ENCODE measurements around the gene C1QL4.
"Not testable (repeated sequence)": the region's sequence is repeated elsewhere in the genome, so short reads cannot be mapped to it uniquely, and the experiment has no call there.

The C1QL4 gene

GRCh38 chr12:49332891-49333371 is 4.1 kb downstream of the C1QL4 start:
- no peaks in the 10 kb centered on the region for H3K9me3 Mint-ChIP-seq
- no peak for DNase-seq
- peak overlapping the region; percentile 50 for H3K4me3 Mint-ChIP-seq
- H3K27me3 Mint-ChIP-seq = peaks cover 64% of the 10 kb centered on the region
- H3K4me1 Mint-ChIP-seq (ENCODE audit: low read depth) = peaks cover 16% of the 10 kb centered on the region
- H3K27ac Mint-ChIP-seq = no peak overlapping the region
- H3K36me3 Mint-ChIP-seq (ENCODE audit: low read depth) = peaks cover 34% of the 10 kb centered on the region

DNA sequence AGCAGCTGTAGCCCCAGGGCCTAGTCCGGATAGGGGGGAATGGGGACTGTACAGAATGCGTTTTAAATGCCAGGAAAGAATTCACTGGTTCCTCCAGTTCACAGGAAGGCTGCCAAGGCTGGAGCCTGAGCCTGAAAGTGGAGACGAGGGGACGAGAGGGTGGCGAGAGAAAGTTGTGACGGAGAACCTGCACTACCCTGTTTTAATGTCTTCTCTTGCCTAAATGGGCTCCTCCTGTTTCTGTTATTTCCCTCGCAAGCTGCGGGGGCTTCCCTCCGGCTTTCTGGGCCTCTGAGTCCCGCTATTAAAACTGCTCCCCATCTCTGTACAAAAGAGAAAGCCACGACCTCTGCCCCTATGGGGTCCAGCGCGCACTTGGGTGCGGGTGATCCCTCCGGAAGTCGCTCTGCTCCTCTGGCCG is 4.5 kb downstream of the C1QL4 start:
- Mint-ChIP-seq H3K4me3 (no peak overlapping the region), H3K27me3 (peaks cover 59% of the 10 kb centered on the region), H3K36me3 (ENCODE audit: low read depth) (peaks cover 38% of the 10 kb centered on the region), H3K9me3 (no peaks in the 10 kb centered on the region), H3K4me1 (ENCODE audit: low read depth) (peaks cover 12% of the 10 kb centered on the region), H3K27ac (no peak overlapping the region)
- no peak for DNase-seq

DNA sequence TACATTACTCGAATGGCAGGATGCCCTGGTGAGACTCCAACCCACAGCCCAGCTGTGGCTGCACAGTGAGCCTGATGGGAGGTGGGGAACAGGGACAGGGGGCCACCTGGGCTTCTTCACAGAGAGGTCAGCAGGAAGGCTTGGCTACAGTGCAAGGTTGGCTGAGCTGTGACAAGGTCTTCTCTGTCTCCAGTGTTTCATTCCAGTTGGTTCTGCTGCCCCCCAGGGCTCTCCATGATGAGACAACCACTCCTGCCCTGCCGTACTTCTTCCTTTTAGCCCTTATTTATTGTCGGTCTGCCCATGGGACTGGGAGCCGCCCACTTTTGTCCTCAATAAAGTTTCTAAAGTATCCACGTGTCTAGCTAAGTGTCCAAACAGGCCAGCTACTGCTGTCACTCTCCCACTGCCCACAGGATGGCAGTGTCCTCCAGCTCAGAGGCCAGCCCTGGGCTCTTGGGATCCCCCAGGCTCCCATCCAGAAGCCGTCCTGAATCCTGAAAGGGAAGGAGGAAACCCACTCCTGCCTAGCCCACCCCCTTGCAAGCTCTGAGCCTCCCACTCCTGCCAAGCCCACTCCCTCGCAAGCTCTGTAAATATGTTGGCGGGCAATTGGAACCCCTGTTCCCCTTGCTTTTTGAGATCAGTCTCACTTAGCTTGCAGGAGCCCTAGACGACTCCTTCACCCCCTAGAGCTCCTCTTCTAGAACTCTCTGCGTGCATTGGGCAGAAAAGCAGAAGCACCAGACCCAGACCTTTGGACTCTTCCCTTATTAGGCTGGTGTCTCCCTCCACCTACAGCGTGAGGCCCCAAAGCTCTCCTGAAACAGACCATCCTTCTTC is 5.4 kb downstream of the C1QL4 start:
- Mint-ChIP-seq H3K27me3 (peaks cover 51% of the 10 kb centered on the region), H3K4me1 (ENCODE audit: low read depth) (peaks cover 5% of the 10 kb centered on the region), H3K27ac (no peak overlapping the region), H3K36me3 (ENCODE audit: low read depth) (peaks cover 46% of the 10 kb centered on the region), H3K4me3 (no peak overlapping the region), H3K9me3 (no peaks in the 10 kb centered on the region)
- DNase-seq = no peak

DNA sequence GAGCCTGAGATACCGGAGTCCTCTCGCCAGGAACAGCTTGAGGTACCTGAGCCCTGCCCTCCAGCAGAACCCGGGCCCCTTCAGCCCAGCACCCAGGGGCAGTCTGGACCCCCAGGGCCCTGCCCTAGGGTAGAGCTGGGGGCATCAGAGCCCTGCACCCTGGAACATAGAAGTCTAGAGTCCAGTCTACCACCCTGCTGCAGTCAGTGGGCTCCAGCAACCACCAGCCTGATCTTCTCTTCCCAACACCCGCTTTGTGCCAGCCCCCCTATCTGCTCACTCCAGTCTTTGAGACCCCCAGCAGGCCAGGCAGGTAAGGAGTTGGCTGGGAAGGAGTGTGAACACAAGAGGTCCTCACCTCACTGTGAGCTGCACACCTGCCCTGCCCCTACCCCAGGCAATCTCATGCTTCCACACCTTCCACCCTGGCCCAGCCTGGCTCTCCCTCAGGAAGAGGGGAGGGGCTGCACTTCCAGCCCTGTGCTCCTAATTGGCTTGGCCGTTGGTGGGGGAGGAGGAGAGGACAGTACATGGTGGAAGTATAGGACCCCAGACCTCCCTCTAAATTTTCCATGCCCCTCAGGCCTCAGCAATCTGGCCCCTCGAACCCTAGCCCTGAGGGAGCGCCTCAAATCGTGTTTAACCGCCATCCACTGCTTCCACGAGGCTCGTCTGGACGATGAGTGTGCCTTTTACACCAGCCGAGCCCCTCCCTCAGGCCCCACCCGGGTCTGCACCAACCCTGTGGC is 6.2 kb downstream of the C1QL4 start:
- no peak for DNase-seq
- peaks cover 54% of the 10 kb centered on the region for H3K36me3 Mint-ChIP-seq (ENCODE audit: low read depth)
- H3K4me3 Mint-ChIP-seq = no peak overlapping the region

DNA sequence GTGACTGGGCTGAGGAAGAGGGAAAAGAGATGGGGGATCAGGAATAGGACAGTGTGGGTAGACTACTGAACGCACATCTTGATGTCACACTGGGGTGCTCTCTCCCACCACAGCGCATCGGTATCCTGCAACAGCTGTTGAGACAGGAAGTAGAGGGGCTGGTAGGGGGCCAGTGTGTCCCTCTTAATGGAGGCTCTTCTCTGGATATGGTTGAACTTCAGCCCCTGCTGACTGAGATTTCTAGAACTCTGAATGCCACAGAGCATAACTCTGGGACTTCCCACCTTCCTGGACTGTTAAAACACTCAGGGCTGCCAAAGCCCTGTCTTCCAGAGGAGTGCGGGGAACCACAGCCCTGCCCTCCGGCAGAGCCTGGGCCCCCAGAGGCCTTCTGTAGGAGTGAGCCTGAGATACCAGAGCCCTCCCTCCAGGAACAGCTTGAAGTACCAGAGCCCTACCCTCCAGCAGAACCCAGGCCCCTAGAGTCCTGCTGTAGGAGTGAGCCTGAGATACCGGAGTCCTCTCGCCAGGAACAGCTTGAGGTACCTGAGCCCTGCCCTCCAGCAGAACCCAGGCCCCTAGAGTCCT is 6.9 kb downstream of the C1QL4 start:
- H3K9me3 Mint-ChIP-seq = no peaks in the 10 kb centered on the region
- H3K27me3 Mint-ChIP-seq = peaks cover 41% of the 10 kb centered on the region
- DNase-seq = no peak
- H3K27ac Mint-ChIP-seq = no peak overlapping the region
- peaks cover 59% of the 10 kb centered on the region for H3K36me3 Mint-ChIP-seq (ENCODE audit: low read depth)
- H3K4me1 Mint-ChIP-seq (ENCODE audit: low read depth) = peaks cover 5% of the 10 kb centered on the region
- no peak overlapping the region for H3K4me3 Mint-ChIP-seq

More for the DNA sequence above, 6.2 kb downstream of the C1QL4 start:
- Mint-ChIP-seq H3K9me3 (no peaks in the 10 kb centered on the region), H3K4me1 (ENCODE audit: low read depth) (peaks cover 5% of the 10 kb centered on the region), H3K27me3 (peaks cover 47% of the 10 kb centered on the region), H3K27ac (no peak overlapping the region)

GRCh38 chr12:49328816-49329215 is 8.2 kb downstream of the C1QL4 start:
- Mint-ChIP-seq H3K36me3 (ENCODE audit: low read depth) (peaks cover 65% of the 10 kb centered on the region), H3K27me3 (peaks cover 30% of the 10 kb centered on the region), H3K9me3 (no peaks in the 10 kb centered on the region), H3K4me3 (no peak overlapping the region), H3K4me1 (ENCODE audit: low read depth) (peaks cover 5% of the 10 kb centered on the region), H3K27ac (no peak overlapping the region)
- no peak for DNase-seq

- H3K27me3 Mint-ChIP-seq = peaks cover 22% of the 10 kb centered on the region
- H3K36me3 Mint-ChIP-seq (ENCODE audit: low read depth) = peaks cover 73% of the 10 kb centered on the region
- H3K27ac Mint-ChIP-seq = no peak overlapping the region
- DNase-seq = no peak
- peaks cover 5% of the 10 kb centered on the region for H3K4me1 Mint-ChIP-seq (ENCODE audit: low read depth)
- no peaks in the 10 kb centered on the region for H3K9me3 Mint-ChIP-seq
- H3K4me3 Mint-ChIP-seq = no peak overlapping the region
Measured at GRCh38 chr12:49327887-49328286, 9.1 kb downstream of the C1QL4 start.

DNA sequence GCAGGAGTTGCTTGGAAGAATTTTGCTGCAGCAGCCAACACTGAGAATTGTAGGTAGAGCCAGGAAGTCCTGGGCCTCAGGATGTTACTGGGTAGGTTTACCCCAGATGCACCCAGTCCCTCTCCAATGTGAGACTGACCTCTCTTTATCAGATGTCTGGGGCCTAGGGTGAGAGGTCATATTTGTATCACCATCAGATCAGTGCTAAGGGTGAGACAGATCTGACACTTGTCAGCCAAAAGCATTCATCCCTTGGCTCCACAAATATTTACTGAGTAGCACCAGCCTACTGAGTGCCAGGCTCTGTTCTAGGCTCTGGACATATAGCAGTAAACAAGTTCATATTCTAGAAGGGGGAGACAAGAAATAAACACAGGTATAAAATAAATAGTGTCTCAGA is 9.6 kb downstream of the C1QL4 start:
- H3K36me3 Mint-ChIP-seq (ENCODE audit: low read depth) = peaks cover 76% of the 10 kb centered on the region
- H3K27ac Mint-ChIP-seq = no peak overlapping the region
- DNase-seq = no peak
- H3K4me1 Mint-ChIP-seq (ENCODE audit: low read depth) = peaks cover 8% of the 10 kb centered on the region
- H3K27me3 Mint-ChIP-seq = peaks cover 17% of the 10 kb centered on the region
- no peaks in the 10 kb centered on the region for H3K9me3 Mint-ChIP-seq
- H3K4me3 Mint-ChIP-seq = no peak overlapping the region

GRCh38 chr12:49325606-49326005 is 11.4 kb downstream of the C1QL4 start:
- H3K9me3 Mint-ChIP-seq = no peaks in the 10 kb centered on the region
- H3K27ac Mint-ChIP-seq = no peak overlapping the region
- peaks cover 64% of the 10 kb centered on the region for H3K36me3 Mint-ChIP-seq (ENCODE audit: low read depth)
- DNase-seq = no peak
- H3K4me1 Mint-ChIP-seq (ENCODE audit: low read depth) = peaks cover 17% of the 10 kb centered on the region
- no peak overlapping the region for H3K4me3 Mint-ChIP-seq
- H3K27me3 Mint-ChIP-seq = no peaks in the 10 kb centered on the region

DNA sequence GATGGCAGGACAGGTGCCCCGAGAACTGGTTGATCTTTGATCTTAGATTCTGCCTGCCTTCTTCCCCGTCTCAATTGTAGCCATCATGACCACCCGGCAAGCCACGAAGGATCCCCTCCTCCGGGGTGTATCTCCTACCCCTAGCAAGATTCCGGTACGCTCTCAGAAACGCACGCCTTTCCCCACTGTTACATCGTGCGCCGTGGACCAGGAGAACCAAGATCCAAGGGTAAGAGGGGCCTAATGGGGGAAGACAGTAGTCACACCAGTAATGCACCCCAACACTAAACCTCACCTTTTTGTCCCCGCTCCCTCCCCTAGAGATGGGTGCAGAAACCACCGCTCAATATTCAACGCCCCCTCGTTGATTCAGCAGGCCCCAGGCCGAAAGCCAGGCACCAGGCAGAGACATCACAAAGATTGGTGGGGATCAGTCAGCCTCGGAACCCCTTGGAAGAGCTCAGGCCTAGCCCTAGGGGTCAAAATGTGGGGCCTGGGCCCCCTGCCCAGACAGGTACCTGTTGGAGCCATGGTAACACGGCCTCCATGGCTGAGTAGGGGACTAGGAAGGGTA is 13.4 kb downstream of the C1QL4 start:
- H3K27ac Mint-ChIP-seq = peak overlapping the region; percentile 96
- peak overlapping the region; percentile 99 for H3K4me3 Mint-ChIP-seq
- no peak for DNase-seq
- H3K36me3 Mint-ChIP-seq (ENCODE audit: low read depth) = peaks cover 46% of the 10 kb centered on the region
- H3K4me1 Mint-ChIP-seq (ENCODE audit: low read depth) = peaks cover 20% of the 10 kb centered on the region
- H3K27me3 Mint-ChIP-seq = no peaks in the 10 kb centered on the region
- H3K9me3 Mint-ChIP-seq = no peaks in the 10 kb centered on the region

DNA sequence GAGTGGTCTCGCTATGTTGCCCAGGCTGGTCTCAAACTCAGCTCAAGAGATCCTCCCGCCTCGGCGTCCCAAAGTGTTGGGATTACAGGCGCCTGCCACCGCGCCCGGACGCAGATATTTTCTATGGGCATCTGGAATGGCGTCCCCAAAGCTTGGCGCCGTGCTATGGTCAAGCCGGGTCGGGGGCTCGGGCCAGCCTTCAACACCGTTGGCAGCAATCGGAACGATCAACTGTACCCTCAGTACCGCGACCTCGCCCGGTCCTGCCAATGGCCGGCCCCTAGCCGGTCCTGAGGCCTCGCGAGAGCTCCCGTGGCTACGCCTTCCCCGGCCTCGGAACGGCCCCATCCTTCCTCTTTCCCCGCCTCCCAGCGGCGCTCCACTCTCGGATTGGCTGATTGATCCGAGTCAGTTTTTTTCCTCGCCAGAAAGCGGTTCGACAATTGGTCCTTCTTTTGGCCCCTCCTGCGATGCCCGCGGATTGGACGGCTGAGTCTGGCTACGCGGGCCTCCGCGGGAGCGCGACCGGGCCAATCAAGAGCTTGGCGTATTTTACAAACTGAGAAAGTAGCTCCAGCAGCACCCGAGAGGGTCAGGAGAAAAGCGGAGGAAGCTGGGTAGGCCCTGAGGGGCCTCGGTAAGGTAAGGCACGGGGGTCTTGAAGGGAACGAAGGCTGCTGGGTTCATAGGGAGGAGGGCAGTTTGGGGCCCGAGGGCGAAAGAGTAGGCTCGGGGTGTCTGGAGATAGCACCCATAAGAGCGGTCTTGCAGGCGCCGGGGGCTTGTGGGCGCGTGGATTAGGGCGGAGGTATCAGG is 14.1 kb downstream of the C1QL4 start, which contains the start of gene TROAP:
TROAP (plus strand) TSS at position 548 of the 816 bp plus-strand sequence. CDS start 354 bp downstream, outside the sequence.
- peaks cover 20% of the 10 kb centered on the region for H3K4me1 Mint-ChIP-seq (ENCODE audit: low read depth)
- peak within 1 kb of the TSS; percentile 99 for H3K4me3 Mint-ChIP-seq
- H3K27me3 Mint-ChIP-seq = no peaks in the 10 kb centered on the region
- no peaks in the 10 kb centered on the region for H3K9me3 Mint-ChIP-seq
- DNase-seq = peak; percentile 95
- peaks cover 43% of the 10 kb centered on the region for H3K36me3 Mint-ChIP-seq (ENCODE audit: low read depth)
- peak within 1 kb of the TSS; percentile 96 for H3K27ac Mint-ChIP-seq

- H3K9me3 Mint-ChIP-seq = no peaks in the 10 kb centered on the region
- peaks cover 20% of the 10 kb centered on the region for H3K4me1 Mint-ChIP-seq (ENCODE audit: low read depth)
- no peaks in the 10 kb centered on the region for H3K27me3 Mint-ChIP-seq
- peak overlapping the region; percentile 96 for H3K27ac Mint-ChIP-seq
- H3K36me3 Mint-ChIP-seq (ENCODE audit: low read depth) = peaks cover 39% of the 10 kb centered on the region
- H3K4me3 Mint-ChIP-seq = peak overlapping the region; percentile 99
- DNase-seq = no peak
Measured at GRCh38 chr12:49322367-49322707, 14.7 kb downstream of the C1QL4 start.

DNA sequence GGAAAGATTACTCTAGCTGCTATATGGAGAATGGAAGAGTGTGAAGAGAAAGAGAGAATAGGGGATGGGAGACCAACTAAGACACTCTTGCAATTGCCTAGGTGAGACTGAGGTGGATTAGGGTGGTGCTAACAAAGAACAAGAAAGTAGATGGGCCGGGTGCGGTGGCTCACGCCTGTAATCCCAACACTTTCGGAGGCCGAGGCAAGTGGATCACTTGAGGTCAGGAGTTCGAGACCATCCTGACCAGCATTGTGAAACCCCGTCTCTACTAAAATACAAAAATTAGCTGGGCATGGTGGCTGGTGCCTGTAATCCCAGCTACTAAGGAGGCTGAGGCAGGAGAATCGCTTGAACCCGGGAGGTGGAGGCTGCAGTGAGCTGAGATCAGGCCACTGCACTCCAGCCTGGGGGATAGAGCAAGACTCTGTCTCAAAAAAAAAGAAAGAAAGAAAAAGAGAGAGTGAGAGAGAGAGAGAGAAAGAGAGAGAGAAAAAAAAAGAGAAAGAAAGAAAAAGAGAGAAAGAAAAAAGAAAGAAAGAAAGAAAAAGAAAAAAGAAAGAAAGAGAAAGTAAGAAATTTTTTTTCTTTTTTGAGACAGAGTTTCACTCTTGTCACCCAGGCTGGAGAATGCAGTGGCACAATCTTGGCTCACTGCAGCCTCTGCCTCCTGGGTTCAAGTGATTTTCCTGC is 16.4 kb downstream of the C1QL4 start:
- not testable (repeated sequence) for DNase-seq, H3K4me3 Mint-ChIP-seq, H3K9me3 Mint-ChIP-seq, H3K27me3 Mint-ChIP-seq
- Mint-ChIP-seq H3K4me1 (ENCODE audit: low read depth) (peaks cover 20% of the 10 kb centered on the region), H3K36me3 (ENCODE audit: low read depth) (peaks cover 22% of the 10 kb centered on the region), H3K27ac (peak overlapping the region; percentile 2)

Measured in activated T-cell treated with anti-CD3 and anti-CD28 coated beads, Interleukin-2, amount 50 U/mL, for 24 hours (primary cell).